Measurements from ENCODE around the gene TLCD3B. TPM values are rescaled to one million over a fixed set of nuclear protein-coding genes. Genes with fewer than 3 reads are reported as not detected.

The TLCD3B gene
- total RNA-seq, 1 donor from 2014 or later: 1.4 TPM

DNA sequence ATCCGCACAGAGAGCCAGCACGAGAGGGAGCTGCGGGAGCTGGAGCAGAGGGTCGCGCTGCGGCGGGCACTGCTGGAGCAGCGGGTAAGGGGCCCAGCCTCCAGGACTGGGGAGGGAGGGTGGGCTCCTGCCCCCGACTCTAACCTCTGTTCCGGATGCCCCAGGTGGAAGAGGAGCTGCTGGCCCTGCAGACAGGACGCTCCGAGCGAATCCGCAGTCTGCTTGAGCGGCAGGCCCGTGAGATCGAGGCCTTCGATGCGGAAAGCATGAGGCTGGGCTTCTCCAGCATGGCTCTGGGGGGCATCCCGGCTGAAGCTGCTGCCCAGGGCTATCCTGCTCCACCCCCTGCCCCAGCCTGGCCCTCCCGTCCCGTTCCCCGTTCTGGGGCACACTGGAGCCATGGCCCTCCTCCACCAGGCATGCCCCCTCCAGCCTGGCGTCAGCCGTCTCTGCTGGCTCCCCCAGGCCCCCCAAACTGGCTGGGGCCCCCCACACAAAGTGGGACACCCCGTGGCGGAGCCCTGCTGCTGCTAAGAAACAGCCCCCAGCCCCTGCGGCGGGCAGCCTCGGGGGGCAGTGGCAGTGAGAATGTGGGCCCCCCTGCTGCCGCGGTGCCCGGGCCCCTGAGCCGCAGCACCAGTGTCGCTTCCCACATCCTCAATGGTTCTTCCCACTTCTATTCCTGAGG is 40.0 kb downstream of the TLCD3B start:
- no peak overlapping the region for H3K4me3 Mint-ChIP-seq (ENCODE audit: unreplicated experiment)
- H3K4me1 Mint-ChIP-seq (ENCODE audit: low read depth, unreplicated experiment): peaks cover 4% of the 10 kb centered on the region

DNA sequence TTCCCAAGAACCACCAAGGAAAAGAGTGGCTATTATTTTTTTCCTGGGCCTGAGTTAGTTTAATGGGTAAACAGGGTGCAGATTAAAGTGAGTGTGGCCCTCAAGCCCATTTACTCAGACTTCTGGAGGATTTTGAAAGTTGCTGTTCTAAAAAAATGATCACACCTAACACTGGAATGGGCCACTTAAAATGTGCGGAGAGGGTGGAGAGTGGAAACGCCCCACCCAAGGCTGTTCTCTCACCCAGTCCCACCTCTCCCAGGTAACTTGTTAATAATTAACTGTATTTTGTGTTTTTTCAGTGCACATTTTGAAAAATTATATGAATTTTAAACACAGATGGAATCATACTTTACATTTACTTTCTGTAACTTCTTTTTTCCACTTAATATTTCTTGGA is 41.0 kb downstream of the TLCD3B start:
- H3K79me2 ChIP-seq (ENCODE audit: insufficient read depth, low read length): no peaks in the 10 kb centered on the region
- no peak for FAIRE-seq
- H3K36me3 Mint-ChIP-seq (ENCODE audit: low read depth, unreplicated experiment): peaks cover 17% of the 10 kb centered on the region
- no peak overlapping the region for H3K27ac ChIP-seq (ENCODE audit: low read depth, low read length)
- H3K36me3 ChIP-seq (ENCODE audit: insufficient read depth, low read length): peaks cover 27% of the 10 kb centered on the region
- no peaks in the 10 kb centered on the region for H3K4me1 Mint-ChIP-seq (ENCODE audit: low read depth, unreplicated experiment)
- no peak overlapping the region for H3K4me2 ChIP-seq (ENCODE audit: low read length)
- no peaks in the 10 kb centered on the region for H3K9me3 Mint-ChIP-seq (ENCODE audit: unreplicated experiment)
- no peaks in the 10 kb centered on the region for H3K9me3 ChIP-seq (ENCODE audit: insufficient read depth, low read depth, low read length)
- no peaks in the 10 kb centered on the region for H3K27me3 ChIP-seq (ENCODE audit: insufficient read depth, low read length)
- no peak overlapping the region for H3K9ac ChIP-seq (ENCODE audit: low read length)
- no peak for TF ChIP-seq CTCF (IDR thresholded peaks at IDR 0.05; ENCODE audit: insufficient read depth, low read depth, low read length)
- no peak for TF ChIP-seq EZH2 (IDR thresholded peaks at IDR 0.05; ENCODE audit: insufficient read depth, low read length)
- peaks cover 8% of the 10 kb centered on the region for H3K4me1 ChIP-seq (ENCODE audit: insufficient read depth, low read length)
- H2AFZ ChIP-seq (ENCODE audit: low read depth, low read length): no peak overlapping the region
- H3K4me3 Mint-ChIP-seq (ENCODE audit: unreplicated experiment): no peak overlapping the region
- no peaks in the 10 kb centered on the region for H3K27me3 Mint-ChIP-seq (ENCODE audit: low read depth, unreplicated experiment)
- no peak overlapping the region for H3K4me3 ChIP-seq (ENCODE audit: insufficient read depth, low read depth, low read length)
- DNase-seq (ENCODE audit: low read depth): no peak
- peaks cover 27% of the 10 kb centered on the region for H4K20me1 ChIP-seq (ENCODE audit: insufficient read depth, low read length)
- no peak overlapping the region for H3K27ac Mint-ChIP-seq (ENCODE audit: unreplicated experiment)

More for the DNA sequence above, 40.0 kb downstream of the TLCD3B start:
- Histone ChIP-seq H3K4me2 (ENCODE audit: low read length) (no peak overlapping the region), H3K79me2 (ENCODE audit: insufficient read depth, low read length) (no peaks in the 10 kb centered on the region), H3K9ac (ENCODE audit: low read length) (no peak overlapping the region), H3K27ac (ENCODE audit: low read depth, low read length) (no peak overlapping the region), H3K36me3 (ENCODE audit: insufficient read depth, low read length) (peaks cover 22% of the 10 kb centered on the region), H4K20me1 (ENCODE audit: insufficient read depth, low read length) (peaks cover 27% of the 10 kb centered on the region), H3K4me1 (ENCODE audit: insufficient read depth, low read length) (peaks cover 12% of the 10 kb centered on the region), H3K9me3 (ENCODE audit: insufficient read depth, low read depth, low read length) (no peaks in the 10 kb centered on the region), H3K4me3 (ENCODE audit: insufficient read depth, low read depth, low read length) (no peak overlapping the region), H3K27me3 (ENCODE audit: insufficient read depth, low read length) (no peaks in the 10 kb centered on the region), H2AFZ (ENCODE audit: low read depth, low read length) (no peak overlapping the region)
- TF ChIP-seq CTCF (IDR thresholded peaks at IDR 0.05; ENCODE audit: insufficient read depth, low read depth, low read length) (no peak), EZH2 (IDR thresholded peaks at IDR 0.05; ENCODE audit: insufficient read depth, low read length) (no peak)
- no peak for FAIRE-seq
- no peak for DNase-seq (ENCODE audit: low read depth)
- Mint-ChIP-seq H3K36me3 (ENCODE audit: low read depth, unreplicated experiment) (peaks cover 17% of the 10 kb centered on the region), H3K27ac (ENCODE audit: unreplicated experiment) (no peak overlapping the region), H3K27me3 (ENCODE audit: low read depth, unreplicated experiment) (no peaks in the 10 kb centered on the region), H3K9me3 (ENCODE audit: unreplicated experiment) (no peaks in the 10 kb centered on the region)
